ENCODE data around the gene PDXK. TPM values are rescaled to one million over a fixed set of nuclear protein-coding genes. Genes with fewer than 3 reads are reported as not detected.
"Not testable (repeated sequence)": the region's sequence is repeated elsewhere in the genome, so short reads cannot be mapped to it uniquely, and the experiment has no call there.

PDXK gene
- total RNA-seq, 1 experiment from 2014 or later = 88.2 TPM

GRCh38 chr21:43694437-43695079 lies 24.4 kb upstream of the PDXK start:
- DNase-seq (ENCODE audit: low spot score) = no peak
- in situ Hi-C loops (cut with HindIII; ENCODE audit: low sequenced_read_pairs) = no loop called here

- in situ Hi-C loops (cut with HindIII; ENCODE audit: low sequenced_read_pairs) = no loop called here
- DNase-seq (ENCODE audit: low spot score) = no peak
Measured at GRCh38 chr21:43696214-43696613, 22.7 kb upstream of the PDXK start.

GRCh38 chr21:43697758-43698643 lies 20.9 kb upstream of the PDXK start:
- no peak for DNase-seq (ENCODE audit: low spot score)
- in situ Hi-C loops (cut with HindIII; ENCODE audit: low sequenced_read_pairs) = no loop called here

GRCh38 chr21:43699492-43699777 lies 19.5 kb upstream of the PDXK start:
- DNase-seq (ENCODE audit: low spot score); in situ Hi-C loops (cut with HindIII; ENCODE audit: low sequenced_read_pairs): not testable (repeated sequence)

GRCh38 chr21:43699933-43700599 lies 18.9 kb upstream of the PDXK start:
- in situ Hi-C loops (cut with HindIII; ENCODE audit: low sequenced_read_pairs) = no loop called here
- no peak for DNase-seq (ENCODE audit: low spot score)

- DNase-seq (ENCODE audit: low spot score) = no peak
- in situ Hi-C loops (cut with HindIII; ENCODE audit: low sequenced_read_pairs) = no loop called here
Measured at GRCh38 chr21:43701936-43702784, 16.8 kb upstream of the PDXK start.

GRCh38 chr21:43702785-43703034 lies 16.2 kb upstream of the PDXK start:
- in situ Hi-C loops (cut with HindIII; ENCODE audit: low sequenced_read_pairs) = no loop called here
- no peak for DNase-seq (ENCODE audit: low spot score)

- in situ Hi-C loops (cut with HindIII; ENCODE audit: low sequenced_read_pairs) = no loop called here
- no peak for DNase-seq (ENCODE audit: low spot score)
Measured at GRCh38 chr21:43703035-43703880, 15.7 kb upstream of the PDXK start.

- DNase-seq (ENCODE audit: low spot score) = no peak
- in situ Hi-C loops (cut with HindIII; ENCODE audit: low sequenced_read_pairs) = no loop called here
Measured at GRCh38 chr21:43707462-43707861, 11.5 kb upstream of the PDXK start.

GRCh38 chr21:43708745-43709381 lies 10.1 kb upstream of the PDXK start:
- DNase-seq (ENCODE audit: low spot score) = no peak
- in situ Hi-C loops (cut with HindIII; ENCODE audit: low sequenced_read_pairs) = no loop called here

GRCh38 chr21:43712268-43712942 lies 6.5 kb upstream of the PDXK start:
- in situ Hi-C loops (cut with HindIII; ENCODE audit: low sequenced_read_pairs) = no loop called here
- DNase-seq (ENCODE audit: low spot score) = no peak

GRCh38 chr21:43713123-43713522 lies 5.8 kb upstream of the PDXK start:
- in situ Hi-C loops (cut with HindIII; ENCODE audit: low sequenced_read_pairs) = not testable (repeated sequence)

GRCh38 chr21:43716376-43717165 lies 2.4 kb upstream of the PDXK start:
- in situ Hi-C loops (cut with HindIII; ENCODE audit: low sequenced_read_pairs) = no loop called here
- DNase-seq (ENCODE audit: low spot score) = no peak

More at GRCh38 chr21:43713123-43713522, 5.8 kb upstream of the PDXK start:
- not testable (repeated sequence) for DNase-seq (ENCODE audit: low spot score)

- no peak for DNase-seq (ENCODE audit: low spot score)
Measured at GRCh38 chr21:43717166-43717853, 1.6 kb upstream of the PDXK start.

GRCh38 chr21:43717967-43718871 lies 710 bp upstream of the PDXK start:
- no peak for DNase-seq (ENCODE audit: low spot score)
- in situ Hi-C loops (cut with HindIII; ENCODE audit: low sequenced_read_pairs) = no loop called here

More at GRCh38 chr21:43717166-43717853, 1.6 kb upstream of the PDXK start:
- in situ Hi-C loops (cut with HindIII; ENCODE audit: low sequenced_read_pairs) = no loop called here
